Measurements from ENCODE around the gene CASKIN1.
"Not testable (repeated sequence)": the region's sequence is repeated elsewhere in the genome, so short reads cannot be mapped to it uniquely, and the experiment has no call there.

Gene CASKIN1

GRCh38 chr16:2129251-2129650 lies 67.2 kb downstream of the CASKIN1 start:
- DNase-seq: not testable (repeated sequence)

- not testable (repeated sequence) for DNase-seq
Measured at GRCh38 chr16:2127630-2128280, 68.7 kb downstream of the CASKIN1 start.

All from activated CD4-positive, CD25-positive, alpha-beta regulatory T cell treated with anti-CD3 and anti-CD28 coated beads, Interleukin-2, amount 50 U/mL, for 72 hours (primary cell).